ENCODE results near the gene CNNM3.

The CNNM3 gene

GRCh38 chr2:96880891-96881273 is 64.8 kb downstream of the CNNM3 start:
- DNase-seq, result no peak

DNA sequence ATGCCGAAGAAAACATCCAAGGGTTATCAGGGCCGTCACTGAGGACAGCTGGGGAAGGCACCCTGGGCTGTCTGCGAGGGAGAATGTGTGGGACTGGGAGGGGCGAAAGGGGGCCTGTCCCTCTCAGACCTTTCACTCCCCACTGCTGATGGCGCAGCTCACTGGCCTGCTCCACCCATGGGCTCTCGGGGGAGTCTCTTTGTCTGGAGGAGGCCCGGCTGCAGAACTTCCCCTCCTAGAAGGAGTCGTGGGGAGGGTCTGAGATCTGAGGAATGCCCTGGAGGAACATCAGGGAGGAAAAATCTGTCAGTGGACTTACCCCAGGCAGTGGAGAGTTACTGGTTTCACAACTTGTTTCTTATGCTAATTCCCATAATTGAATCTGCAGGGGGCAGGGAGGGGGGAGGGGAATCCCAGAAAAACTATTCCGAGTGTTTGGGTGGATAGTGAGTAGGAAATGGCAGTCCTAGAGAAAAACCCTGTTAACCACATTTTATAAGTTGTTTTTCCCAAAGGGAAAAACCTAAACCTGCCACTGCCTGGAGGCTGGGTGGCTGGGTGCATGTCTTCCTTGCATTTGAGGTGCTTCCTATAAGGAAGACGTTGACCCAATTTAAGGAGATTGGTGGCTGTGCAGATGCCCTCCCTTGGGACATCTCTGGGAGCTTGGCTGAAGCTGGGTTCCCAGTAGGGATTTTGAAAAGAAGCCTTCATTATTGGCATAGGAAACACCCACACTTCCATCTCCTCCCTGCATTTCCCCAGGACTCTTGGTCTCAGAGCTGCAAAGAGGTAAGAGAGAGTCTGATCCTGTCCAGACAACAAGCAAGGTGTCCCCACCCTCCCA is 65.5 kb downstream of the CNNM3 start:
- no peak for DNase-seq

DNA sequence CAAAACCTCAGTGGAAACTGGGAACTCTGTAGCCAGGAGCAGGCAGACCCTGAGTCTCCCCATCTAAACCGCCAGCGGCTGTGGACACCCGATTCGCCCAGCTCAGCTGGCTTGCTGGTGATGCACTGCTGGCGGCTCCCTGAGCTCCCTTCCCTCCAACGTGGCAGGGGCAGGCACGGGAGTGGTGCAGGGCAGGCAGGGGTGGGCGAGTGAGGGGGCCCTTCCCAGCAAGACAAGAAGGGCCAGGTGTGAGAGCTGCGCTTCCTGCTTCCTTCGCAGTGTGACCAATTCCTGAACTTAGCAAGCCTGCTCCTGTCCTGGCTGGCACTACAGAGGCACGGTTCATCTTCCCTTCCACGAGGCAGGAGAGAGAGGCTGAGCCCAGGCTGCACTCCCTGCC is 66.2 kb downstream of the CNNM3 start:
- no peak for DNase-seq

- no peak for DNase-seq
Measured at GRCh38 chr2:96882906-96883305, 66.8 kb downstream of the CNNM3 start.

- no peak for DNase-seq
Measured at GRCh38 chr2:96883306-96883705, 67.2 kb downstream of the CNNM3 start.
